Activated CD8-positive, alpha-beta memory T cell treated with anti-CD3 and anti-CD28 coated beads for 36 hours (primary cell): ENCODE measurements around the gene RUVBL2. TPM values are rescaled to one million over a fixed set of nuclear protein-coding genes. Genes with fewer than 3 reads are reported as not detected.
"Not testable (repeated sequence)": the region's sequence is repeated elsewhere in the genome, so short reads cannot be mapped to it uniquely, and the experiment has no call there.

Source experiments
- CTCF ChIA-PET: fragments of 350-600 bp; sonication (Branson Sonifier 250); formaldehyde crosslinking; loops from one replicate; lab custom pipeline; 2021; ENCODE audit warnings: antibody characterized with exemption; lab: Charles Lee
- POLR2A ChIA-PET: fragments of 350-600 bp; sonication (Branson Sonifier 250); formaldehyde crosslinking; loops from one replicate; lab custom pipeline; 2021; ENCODE audit warnings: antibody characterized with exemption; lab: Charles Lee
- total RNA-seq, 2 experiments: library from RNA; stranded (reverse); gene quantifications; one replicate each; pipeline ENCODE4 v1.2.3, GENCODE V29; 2021

The RUVBL2 gene
- total RNA-seq, 2 experiments from 2014 or later = 173 to 175 TPM

DNA sequence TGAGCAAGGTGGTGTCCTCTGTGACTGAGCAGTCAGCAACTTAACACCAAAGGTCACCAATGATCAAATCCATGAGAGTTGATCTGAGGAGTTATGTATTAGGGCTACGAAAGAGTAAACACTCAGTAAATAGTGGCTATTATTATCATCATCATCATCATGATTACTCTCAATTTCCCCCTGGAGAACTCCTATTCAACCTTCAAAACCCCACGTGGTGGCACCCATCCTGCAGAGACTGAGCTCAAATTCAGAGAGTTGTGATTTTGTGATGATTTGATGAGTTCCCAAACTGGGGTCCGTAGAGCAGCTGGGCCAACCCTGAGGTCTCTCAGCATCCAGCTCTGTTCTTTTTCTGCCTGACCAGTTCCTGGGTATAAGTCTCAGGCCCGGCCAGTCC lies 56.1 kb downstream of the RUVBL2 start:
- POLR2A ChIA-PET, CTCF ChIA-PET: not testable (repeated sequence)

DNA sequence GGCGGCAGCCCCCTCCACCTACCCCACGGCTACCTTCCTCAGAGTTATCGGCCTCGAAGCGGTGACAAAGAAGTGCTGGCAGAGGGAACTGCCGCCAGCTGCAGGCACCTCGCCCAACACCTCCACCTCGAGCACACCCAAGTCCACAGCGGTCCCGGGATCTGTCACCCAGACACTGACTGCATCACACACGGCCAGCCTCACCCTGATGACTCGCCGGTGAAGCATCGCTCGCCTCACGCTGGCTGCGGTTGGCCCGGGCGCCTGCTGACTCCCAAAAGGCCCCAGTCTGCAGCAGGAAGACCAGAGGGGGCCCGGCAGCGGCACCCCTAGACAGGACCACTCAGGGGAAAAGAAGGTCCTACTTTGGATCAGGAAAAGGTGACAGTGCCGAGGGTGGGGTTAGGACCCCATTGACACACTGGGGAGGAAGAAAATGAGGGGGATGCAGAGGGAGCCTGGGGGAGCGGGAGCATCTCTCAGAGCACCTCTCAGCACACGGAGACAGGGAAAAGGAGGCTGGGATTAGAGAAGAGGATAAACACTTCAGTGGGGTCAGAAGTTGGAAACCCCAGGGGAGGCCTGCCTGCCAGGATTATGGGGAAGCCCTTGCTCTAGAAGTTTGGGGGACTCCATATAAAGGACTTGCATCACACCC lies 56.8 kb downstream of the RUVBL2 start:
- CTCF ChIA-PET, POLR2A ChIA-PET: not testable (repeated sequence)

DNA sequence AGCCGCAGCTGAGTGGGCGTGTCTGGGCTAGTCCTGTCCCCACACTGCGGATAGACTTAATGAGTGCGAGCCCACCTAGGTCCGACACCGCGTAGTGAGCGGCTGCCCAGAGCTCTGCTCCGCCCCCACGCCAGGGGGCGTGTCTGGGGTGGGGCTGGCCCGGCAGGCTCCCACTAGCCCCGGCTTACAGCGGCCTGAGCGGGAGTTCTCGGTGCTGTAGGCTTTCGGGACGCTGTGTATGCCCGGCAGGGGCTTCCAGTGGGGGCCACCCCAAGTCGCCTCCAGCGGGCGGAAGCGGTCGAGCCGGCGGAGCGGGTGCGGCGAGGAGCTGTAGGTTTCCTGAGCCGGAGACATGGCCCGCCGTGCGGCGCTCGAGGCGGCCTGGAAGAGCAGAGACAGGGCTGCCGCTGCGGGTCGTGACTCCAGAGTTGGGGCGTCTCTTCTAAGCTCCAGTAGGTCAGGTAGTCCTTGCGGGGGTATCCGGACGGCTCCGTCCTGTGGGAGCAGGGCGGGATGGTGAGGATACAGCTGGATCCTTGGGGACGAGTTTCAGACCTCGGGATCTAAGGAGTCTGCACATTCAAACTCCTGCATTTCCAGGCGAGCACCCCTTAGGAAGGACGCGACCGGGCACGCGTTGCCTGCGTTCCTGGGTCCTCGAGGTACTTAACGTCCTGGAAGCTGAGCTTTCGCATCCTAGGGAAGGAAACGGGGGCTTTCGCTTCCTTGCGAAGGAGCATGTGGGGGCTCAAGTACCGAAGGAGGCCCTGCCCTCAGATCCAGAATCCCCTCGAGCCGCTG lies 62.6 kb downstream of the RUVBL2 start:
- POLR2A ChIA-PET = interaction anchor here (0.5 to 0.6 kb wide), 2 partner anchors 38 to 39 kb away, joined by 3 to 4 read pairs; no protein-coding TSS in a partner anchor
- CTCF ChIA-PET = interaction anchor here (0.6 to 1.3 kb wide), 6 partner anchors 18 to 424 kb away, joined by 3 to 4 read pairs (median 3); partner anchors contain the start of gene RUVBL2

DNA sequence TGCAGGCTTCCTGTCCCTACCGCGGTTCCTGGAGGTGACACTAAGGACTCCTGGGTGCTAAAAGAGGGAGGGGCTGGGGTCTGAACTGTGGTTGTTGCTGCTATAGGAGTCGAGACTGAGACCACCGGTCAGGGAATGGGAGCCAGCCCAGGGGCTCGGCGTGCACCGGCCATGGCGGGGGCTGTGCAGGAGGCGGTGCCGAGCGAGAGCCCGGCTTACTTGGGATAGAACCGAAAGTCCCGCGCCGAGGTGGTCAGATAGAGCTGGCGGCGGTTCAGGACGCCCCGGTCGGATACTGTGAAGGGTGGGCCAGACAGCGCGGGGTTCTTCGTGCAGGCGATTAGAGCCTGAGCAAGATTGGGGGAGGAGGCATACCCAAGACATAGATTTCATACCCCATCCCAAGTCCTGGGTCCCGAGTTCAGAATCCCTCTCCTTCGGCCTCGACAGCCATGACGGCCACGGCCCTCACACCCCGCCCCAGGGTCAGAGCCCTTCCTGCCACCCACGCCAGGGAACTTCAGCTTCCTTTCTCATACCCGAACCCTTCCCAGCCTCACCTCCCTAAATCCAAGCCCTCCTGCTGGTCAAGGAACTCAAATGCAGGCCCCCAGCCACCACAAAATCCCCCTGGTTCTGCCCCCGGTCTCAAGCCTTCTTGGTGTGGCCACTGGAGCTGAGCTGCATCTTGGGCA lies 63.4 kb downstream of the RUVBL2 start:
- POLR2A ChIA-PET = interaction anchor here (0.5 kb wide), 1 partner anchor 39 kb away, joined by 3 read pairs; no protein-coding TSS in a partner anchor
- CTCF ChIA-PET = interaction anchor here (0.6 to 1.3 kb wide), 6 partner anchors 17 to 424 kb away, joined by 3 to 4 read pairs (median 3); partner anchors contain the start of gene RUVBL2

DNA sequence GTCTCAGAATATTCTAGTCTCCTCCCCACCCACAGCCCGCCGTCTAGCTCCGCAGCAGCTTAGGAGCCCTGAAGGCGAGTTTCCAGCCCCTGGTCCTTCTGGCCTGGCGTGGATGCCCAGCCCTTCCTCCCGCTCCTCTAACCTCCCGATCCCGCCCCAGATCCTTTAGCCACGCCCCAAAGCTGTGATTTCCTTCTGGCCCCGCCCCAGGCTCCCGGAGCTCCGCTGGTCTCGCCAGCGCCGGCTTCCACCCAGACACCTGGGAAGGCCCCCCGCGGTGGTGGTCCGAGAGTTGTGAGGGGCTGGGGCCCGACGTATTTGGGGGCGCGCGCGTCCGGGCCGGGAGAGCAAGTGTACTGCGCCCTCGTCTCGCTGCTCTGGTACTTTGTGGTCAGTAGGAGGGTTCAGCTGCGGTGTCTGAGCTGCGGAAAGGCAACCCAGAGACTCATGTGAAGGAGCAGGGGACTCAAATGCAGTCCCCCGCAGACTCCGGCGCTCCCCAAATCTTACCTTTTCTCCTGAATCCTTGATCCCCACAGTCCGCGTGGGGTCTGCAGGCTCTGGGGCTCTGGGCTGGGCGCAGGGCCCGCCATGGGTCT lies 64.0 kb downstream of the RUVBL2 start, which contains the start of gene CGB7:
CGB7 (minus strand) TSS at position 114 of the 599 bp plus-strand sequence. CDS start 2,374 bp downstream, outside the sequence.
- CTCF ChIA-PET = interaction anchor here (1.2 kb wide), 1 partner anchor 64 kb away, joined by 3 read pairs; the partner anchor contains the start of gene RUVBL2
- POLR2A ChIA-PET = no interaction called here

DNA sequence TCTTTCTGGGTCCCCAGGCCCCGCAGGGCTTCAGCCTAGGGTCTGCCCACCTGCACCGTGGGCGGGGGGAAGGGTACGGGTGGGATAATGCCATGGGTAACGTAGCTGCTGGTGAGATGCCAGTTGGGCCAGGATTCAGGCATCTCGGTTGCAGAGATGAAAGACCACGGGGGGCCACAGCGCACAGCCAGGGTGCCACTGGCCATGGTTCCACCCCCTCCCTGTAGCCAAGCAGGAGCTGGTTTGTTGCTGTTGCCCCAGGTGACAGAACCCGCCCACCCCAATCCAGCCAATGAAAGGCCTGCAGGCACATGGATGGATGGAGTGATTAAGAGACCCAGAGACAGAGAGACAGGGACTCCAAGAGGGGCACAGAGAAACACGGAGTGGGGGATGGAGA lies 64.9 kb downstream of the RUVBL2 start:
- ChIA-PET POLR2A (no interaction called here), CTCF (interaction anchor here (1.2 kb wide), 1 partner anchor 65 kb away, joined by 3 read pairs; the partner anchor contains the start of gene RUVBL2)

DNA sequence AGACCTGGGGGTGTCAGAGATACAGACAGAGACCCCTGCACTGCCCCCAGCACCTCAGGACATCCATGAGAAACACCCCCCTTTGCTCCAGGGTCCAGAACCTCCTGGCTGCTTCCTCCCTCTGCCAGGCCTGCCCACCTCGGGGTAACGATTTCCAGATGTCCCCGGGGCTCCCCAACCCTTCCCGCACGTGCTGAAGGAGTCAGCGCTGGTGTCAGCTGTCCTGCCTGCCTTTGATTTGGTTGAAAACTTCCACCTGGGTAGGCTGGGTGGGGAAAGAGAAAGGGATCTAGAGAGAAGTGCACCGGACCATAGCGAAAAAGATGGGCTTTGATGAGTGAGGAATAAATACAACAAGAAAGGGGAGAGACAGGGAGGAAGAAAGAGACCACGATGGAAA lies 65.4 kb downstream of the RUVBL2 start:
- ChIA-PET POLR2A (no interaction called here), CTCF (interaction anchor here (0.6 kb wide), 1 partner anchor 169 kb away, joined by 5 read pairs; no protein-coding TSS in a partner anchor)

DNA sequence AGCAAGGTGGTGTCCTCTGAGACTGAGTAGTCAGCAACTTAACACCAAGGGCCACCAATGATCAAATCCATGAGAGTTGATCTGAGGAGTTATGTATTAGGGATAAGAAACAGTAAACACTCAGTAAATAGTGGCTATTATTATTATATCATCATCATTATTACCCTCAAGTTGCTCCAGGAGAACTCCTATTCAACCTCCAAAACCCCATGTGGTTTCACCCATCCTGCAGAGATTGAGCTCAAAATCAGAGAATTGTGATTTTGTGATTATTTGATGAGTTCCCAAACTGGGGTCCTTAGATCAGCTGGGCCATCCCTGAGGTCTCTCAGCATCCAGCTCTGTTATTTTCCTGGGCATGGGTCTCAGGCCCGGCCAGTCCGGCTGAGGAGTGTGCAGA lies 67.3 kb downstream of the RUVBL2 start:
- POLR2A ChIA-PET = no interaction called here

DNA sequence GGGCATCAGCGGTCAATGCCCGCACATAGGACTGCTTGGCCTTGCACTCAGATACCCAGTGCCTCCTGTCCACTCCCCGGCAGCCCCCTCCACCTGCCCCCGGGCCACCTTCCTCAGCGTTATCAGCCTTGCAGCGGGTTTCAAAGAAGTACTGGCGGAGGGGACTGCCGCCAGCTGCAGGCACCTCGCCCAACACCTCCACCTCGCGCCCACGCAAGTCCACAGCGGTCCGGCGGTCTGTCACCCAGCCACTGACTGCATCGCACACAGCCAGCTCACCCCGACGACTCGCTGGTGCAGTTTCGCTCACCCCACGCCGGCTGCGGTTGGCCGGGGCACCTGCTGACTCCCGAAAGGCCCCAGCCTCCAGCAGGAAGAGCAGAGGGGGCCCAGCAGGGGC lies 67.8 kb downstream of the RUVBL2 start:
- ChIA-PET POLR2A (no interaction called here), CTCF (no interaction called here)

More for the DNA sequence above, 67.3 kb downstream of the RUVBL2 start:
- CTCF ChIA-PET = interaction anchor here (1.1 kb wide), 1 partner anchor 88 kb away, joined by 3 read pairs; no protein-coding TSS in a partner anchor

DNA sequence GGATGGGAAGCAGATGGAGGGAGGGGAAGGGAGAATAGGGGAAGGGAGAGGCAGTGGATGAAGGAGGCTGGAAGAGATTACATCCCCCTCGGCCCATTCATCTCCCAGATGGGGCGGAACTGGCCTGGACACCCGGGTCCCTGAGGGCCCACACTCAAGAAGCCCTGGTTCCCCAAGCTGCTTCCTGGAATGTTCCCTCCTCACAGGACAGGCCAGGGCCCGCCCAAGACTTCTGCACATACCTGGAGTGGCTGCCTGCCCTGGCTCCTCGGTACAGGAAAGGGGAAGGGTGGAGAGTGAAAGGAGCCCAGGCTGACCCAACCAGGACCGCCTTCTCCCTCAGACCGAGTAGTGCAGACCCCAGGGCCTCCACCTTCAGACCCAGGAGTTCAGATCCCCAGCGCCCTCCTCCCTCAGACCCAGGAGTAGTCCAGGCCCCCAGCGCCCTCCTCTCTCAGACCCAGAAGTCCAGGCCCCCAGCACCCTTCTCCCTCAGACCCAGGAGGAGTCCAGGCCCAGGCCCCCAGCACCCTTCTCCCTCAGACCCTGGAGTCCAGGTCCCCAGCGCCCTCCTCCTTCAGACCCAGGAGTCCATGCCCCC lies 70.4 kb downstream of the RUVBL2 start:
- ChIA-PET CTCF (no interaction called here), POLR2A (no interaction called here)

DNA sequence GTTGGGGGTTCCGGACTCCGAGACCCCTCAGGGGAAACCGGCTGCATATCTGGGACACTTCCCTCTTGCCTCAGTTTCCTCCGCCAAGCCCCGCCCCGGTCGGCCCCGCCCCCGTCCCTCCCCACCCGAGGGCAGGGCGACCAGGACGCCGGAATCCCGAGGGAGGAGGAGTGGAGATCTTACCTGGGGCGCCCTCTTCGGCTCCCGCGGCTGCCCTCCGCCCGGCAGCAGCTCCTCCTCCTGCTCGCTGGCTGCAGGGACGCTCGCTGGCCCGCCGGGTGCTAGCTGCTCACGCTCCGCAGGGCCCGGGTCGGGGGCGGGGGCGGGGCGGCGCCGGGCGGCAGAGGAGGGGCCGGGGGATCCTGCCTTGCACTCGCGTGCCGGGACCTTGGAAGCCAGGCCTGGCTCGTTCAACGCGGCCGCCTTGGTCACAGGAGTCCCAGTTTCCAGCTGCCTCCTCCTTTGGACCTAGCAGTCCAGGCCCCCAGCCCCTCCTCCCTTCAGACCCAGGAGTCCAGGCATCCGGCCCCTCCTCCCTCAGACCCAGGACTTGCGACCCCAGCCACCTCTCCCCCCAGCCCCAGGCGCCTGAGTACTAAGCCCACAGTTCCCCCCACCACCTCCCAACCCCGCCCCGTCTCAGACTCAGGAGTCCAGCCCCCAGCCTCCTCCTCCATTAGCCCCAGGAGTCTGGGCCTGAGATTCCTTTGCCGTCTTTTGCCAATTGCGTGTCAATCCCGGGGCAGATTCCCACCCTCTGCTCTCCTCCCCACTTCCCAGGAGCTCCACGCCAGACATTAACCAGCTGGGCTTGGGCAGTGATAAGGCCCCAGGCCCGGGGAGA lies 71.3 kb downstream of the RUVBL2 start, which contains the start of gene NTF4:
NTF4 (minus strand) TSS at position 51 of the 844 bp plus-strand sequence. CDS start 2,821 bp downstream, outside the sequence.
- POLR2A ChIA-PET = no interaction called here

More for the DNA sequence above, 71.3 kb downstream of the RUVBL2 start, which contains the start of gene NTF4:
- CTCF ChIA-PET = no interaction called here

Other genes with a start within 250 kb of the RUVBL2 start
- not detected for gene IZUMO1, start 247.0 kb upstream of the RUVBL2 start, total RNA-seq
- gene FUT1, start 241.2 kb upstream of the RUVBL2 start, total RNA-seq = under 1 TPM; 0.06 to 0.17 TPM
- not detected for gene FGF21, start 238.4 kb upstream of the RUVBL2 start, total RNA-seq
- 10 to 100 TPM; 71.5 to 73.1 TPM for gene BCAT2, start 182.9 kb upstream of the RUVBL2 start, total RNA-seq
- gene HSD17B14, start 157.4 kb upstream of the RUVBL2 start, total RNA-seq = under 1 TPM; 0.27 to 0.44 TPM
- 1 to 10 TPM; 4.8 to 5.5 TPM for gene PLEKHA4, start 125.3 kb upstream of the RUVBL2 start, total RNA-seq
- gene PPP1R15A, start 121.5 kb upstream of the RUVBL2 start, total RNA-seq = 10 to 100 TPM; 31.4 to 31.9 TPM
- gene TULP2, start 95.1 kb upstream of the RUVBL2 start, total RNA-seq = not detected
- 10 to 100 TPM; 89.2 to 89.5 TPM for gene NUCB1, start 93.6 kb upstream of the RUVBL2 start, total RNA-seq
- gene DHDH, start 60.2 kb upstream of the RUVBL2 start, total RNA-seq = under 1 TPM; 0.32 to 0.67 TPM
- gene BAX, start 39.0 kb upstream of the RUVBL2 start, total RNA-seq = 100 to 1,000 TPM; 272 to 279 TPM
- gene FTL, start 28.6 kb upstream of the RUVBL2 start, total RNA-seq = 1,000 to 10,000 TPM; 1,469 to 1,496 TPM
- 10 to 100 TPM; 50.8 to 54.7 TPM for gene GYS1, start 578 bp upstream of the RUVBL2 start, total RNA-seq
- not detected for gene LHB, start 23.2 kb downstream of the RUVBL2 start, total RNA-seq
- not detected for gene CGB3, start 30.4 kb downstream of the RUVBL2 start, total RNA-seq
- not detected for gene CGB2, start 38.0 kb downstream of the RUVBL2 start, total RNA-seq
- gene CGB1, start 43.0 kb downstream of the RUVBL2 start, total RNA-seq = not detected
- gene CGB5, start 50.0 kb downstream of the RUVBL2 start, total RNA-seq = not detected
- gene CGB8, start 55.2 kb downstream of the RUVBL2 start, total RNA-seq = not detected
- not detected for gene CGB7, start 63.9 kb downstream of the RUVBL2 start, total RNA-seq
- not detected for gene NTF4, start 70.9 kb downstream of the RUVBL2 start, total RNA-seq
- not detected for gene KCNA7, start 78.8 kb downstream of the RUVBL2 start, total RNA-seq
- gene SNRNP70, start 91.6 kb downstream of the RUVBL2 start, total RNA-seq = 100 to 1,000 TPM; 201 TPM
- gene LIN7B, start 120.5 kb downstream of the RUVBL2 start, total RNA-seq = 1 to 10 TPM; 4.7 to 4.9 TPM
- gene C19orf73, start 125.3 kb downstream of the RUVBL2 start, total RNA-seq = 1 to 10 TPM; 1.0 to 1.4 TPM
- gene PPFIA3, start 125.7 kb downstream of the RUVBL2 start, total RNA-seq = 1 to 10 TPM; 3.9 to 4.7 TPM
- gene HRC, start 161.5 kb downstream of the RUVBL2 start, total RNA-seq = not detected
- gene TRPM4, start 163.9 kb downstream of the RUVBL2 start, total RNA-seq = under 1 TPM in 1 of 2 experiments, not detected in 1; 0.13 TPM